H9 (cell line): Measurements from ENCODE around the gene VPS9D1. TPM values are rescaled to one million over a fixed set of nuclear protein-coding genes. Genes with fewer than 3 reads are reported as not detected.
A peak's percentile ranks its signal among the peaks of the same experiment; 100 is the strongest.

Experiments
- DNase-seq: peaks from one replicate; pipeline ENCODE4 v3.0.0-alpha.2; 2017
- H2AFZ ChIP-seq: one replicate; pipeline ENCODE4 v1.6.1; 2013; ENCODE audit warnings: mild to moderate bottlenecking, low read length, control low read depth, moderate library complexity
- H2AK5ac ChIP-seq: 2 replicates; pipeline ENCODE4 v1.6.1; 2013; ENCODE audit warnings: low read length, control low read depth, mixed read lengths; ENCODE audit not compliant: insufficient read length
- H2BK120ac ChIP-seq: one replicate; pipeline ENCODE4 v1.6.1; 2013; ENCODE audit warnings: low read depth, mild to moderate bottlenecking, low read length, control low read depth, inconsistent platforms; ENCODE audit not compliant: poor library complexity, severe bottlenecking
- H2BK12ac ChIP-seq: 2 replicates; pipeline ENCODE4 v1.6.1; 2013; ENCODE audit warnings: low read length, control low read depth, mixed read lengths, low read depth; ENCODE audit not compliant: insufficient read length
- H2BK15ac ChIP-seq: 2 replicates; pipeline ENCODE4 v1.6.1; 2013; ENCODE audit warnings: low read depth, low read length, control low read depth
- H2BK20ac ChIP-seq: one replicate; pipeline ENCODE4 v1.6.1; 2013; ENCODE audit warnings: low read depth, mild to moderate bottlenecking, low read length, control low read depth, inconsistent platforms; ENCODE audit not compliant: poor library complexity, severe bottlenecking
- H2BK5ac ChIP-seq: 2 replicates; pipeline ENCODE4 v1.6.1; 2013; ENCODE audit warnings: low read length, control low read depth, mixed read lengths; ENCODE audit not compliant: insufficient read length
- H3K14ac ChIP-seq: 2 replicates; pipeline ENCODE4 v1.6.1; 2013; ENCODE audit warnings: low read length, control low read depth; ENCODE audit not compliant: insufficient read depth
- H3K18ac ChIP-seq: 2 replicates; pipeline ENCODE4 v1.6.1; 2013; ENCODE audit warnings: low read depth, mild to moderate bottlenecking, mixed read lengths, low read length, control low read depth; ENCODE audit not compliant: insufficient read length
- H3K23ac ChIP-seq: 2 replicates; pipeline ENCODE4 v1.6.1; 2013; ENCODE audit warnings: low read length, control low read depth, mixed read lengths, low read depth; ENCODE audit not compliant: insufficient read length
- H3K23me2 ChIP-seq: 2 replicates; pipeline ENCODE4 v1.6.1; 2013; ENCODE audit warnings: low read depth, mild to moderate bottlenecking, mixed read lengths, low read length, control low read depth; ENCODE audit not compliant: insufficient read length, poor library complexity, severe bottlenecking
- H3K27ac ChIP-seq: 2 replicates; pipeline ENCODE4 v1.5.1; 2013; ENCODE audit warnings: low read length, control low read depth, mixed read lengths, low read depth; ENCODE audit not compliant: insufficient read length
- H3K27me3 ChIP-seq: 2 replicates; pipeline ENCODE4 v1.6.1; 2013; ENCODE audit warnings: low read length, control low read depth, inconsistent platforms; ENCODE audit not compliant: insufficient read depth
- H3K4ac ChIP-seq: 2 replicates; pipeline ENCODE4 v1.6.1; 2013; ENCODE audit warnings: low read depth, mild to moderate bottlenecking, control low read depth, inconsistent platforms, low read length, moderate library complexity
- H3K4me1 ChIP-seq: 2 replicates; pipeline ENCODE4 v1.6.1; 2013; ENCODE audit warnings: low read length, control low read depth, inconsistent platforms; ENCODE audit not compliant: insufficient read depth
- H3K4me2 ChIP-seq: 2 replicates; pipeline ENCODE4 v1.6.1; 2013; ENCODE audit warnings: low read length, control low read depth, mixed read lengths; ENCODE audit not compliant: insufficient read length, insufficient read depth
- H3K56ac ChIP-seq: 2 replicates; pipeline ENCODE4 v1.6.1; 2013; ENCODE audit warnings: low read depth, mild to moderate bottlenecking, mixed read lengths, low read length, control low read depth; ENCODE audit not compliant: insufficient read length
- H3K79me1 ChIP-seq: 2 replicates; pipeline ENCODE4 v1.6.1; 2013; ENCODE audit warnings: low read depth, mild to moderate bottlenecking, moderate library complexity, low read length, control low read depth, inconsistent platforms; ENCODE audit not compliant: insufficient read depth, poor library complexity, severe bottlenecking
- H3K79me2 ChIP-seq: 2 replicates; pipeline ENCODE4 v1.6.1; 2013; ENCODE audit warnings: low read length, control low read depth, inconsistent platforms; ENCODE audit not compliant: insufficient read depth
- H3K9ac ChIP-seq: 2 replicates; pipeline ENCODE4 v1.6.1; 2013; ENCODE audit warnings: low read length, control low read depth, mixed read lengths; ENCODE audit not compliant: insufficient read length; ENCODE audit errors: extremely low read depth
- H3K9me3 ChIP-seq: one replicate; pipeline ENCODE4 v1.6.1; 2013; ENCODE audit warnings: low read depth, low read length, inconsistent platforms; ENCODE audit not compliant: control insufficient read depth
- H3T11ph ChIP-seq: one replicate; pipeline ENCODE4 v1.6.1; 2013; ENCODE audit warnings: mild to moderate bottlenecking, low read length, control low read depth, inconsistent platforms
- H4K20me1 ChIP-seq: one replicate; pipeline ENCODE4 v1.6.1; 2013; ENCODE audit not compliant: control insufficient read depth, insufficient read length, insufficient read depth
- H4K5ac ChIP-seq: 2 replicates; pipeline ENCODE4 v1.6.1; 2013; ENCODE audit warnings: low read depth, mild to moderate bottlenecking, mixed read lengths, low read length, control low read depth; ENCODE audit not compliant: insufficient read length
- H4K8ac ChIP-seq: replicated peaks from 2 replicates; pipeline ENCODE4 v1.6.1; 2013; ENCODE audit warnings: low read length, control low read depth, mixed read lengths, low read depth; ENCODE audit not compliant: insufficient read length
- H4K91ac ChIP-seq: 2 replicates; pipeline ENCODE4 v1.6.1; 2013; ENCODE audit warnings: low read depth, mild to moderate bottlenecking, moderate library complexity, mixed read lengths, low read length, control low read depth; ENCODE audit not compliant: insufficient read length
- H3K27ac Mint-ChIP-seq, 3 experiments: 2 replicates in 2 of 3; 3 replicates in 1 of 3; pipeline ENCODE4 v1.8.0; 2020 to 2021; ENCODE audit warnings: mixed read lengths in 3 of 3, mild to moderate bottlenecking in 1 of 3, moderate library complexity in 1 of 3
- H3K27me3 Mint-ChIP-seq: 2 replicates; pipeline ENCODE4 v1.8.0; 2021; ENCODE audit warnings: low read depth, mild to moderate bottlenecking, moderate library complexity, mixed read lengths
- H3K36me3 Mint-ChIP-seq, 3 experiments: 2 replicates in 2 of 3; 3 replicates in 1 of 3; pipeline ENCODE4 v1.8.0; 2020 to 2021; ENCODE audit warnings: low read depth in 3 of 3, mixed read lengths in 3 of 3; ENCODE audit not compliant: insufficient read depth in 1 of 3
- H3K4me1 Mint-ChIP-seq, 2 experiments: 2 replicates each; pipeline ENCODE4 v1.8.0; 2020; ENCODE audit warnings: mixed read lengths in 2 of 2
- H3K4me3 Mint-ChIP-seq, 2 experiments: 2 replicates in 1 of 2; 3 replicates in 1 of 2; pipeline ENCODE4 v1.8.0; 2020 to 2021; ENCODE audit warnings: mild to moderate bottlenecking in 2 of 2, mixed read lengths in 2 of 2, moderate library complexity in 1 of 2
- H3K9me3 Mint-ChIP-seq, 2 experiments: 2 replicates in 1 of 2; 3 replicates in 1 of 2; pipeline ENCODE4 v1.8.0; 2020; ENCODE audit warnings: mild to moderate bottlenecking in 2 of 2, mixed read lengths in 2 of 2, moderate library complexity in 1 of 2
- CTCF ChIP-seq: fragments of 200-600 bp; sonication (generic); conservative IDR thresholded peaks from 3 replicates; pipeline ENCODE4 v1.8.0; 2021; ENCODE audit warnings: antibody characterized with exemption, mild to moderate bottlenecking
- WGBS: extraction: QIAGEN DNeasy Blood & Tissue Kit; methylation state at CpG from one replicate; pipeline ENCODE4 v1.1.7; 2013; ENCODE audit warnings: missing lambda C conversion rate, low lambda C conversion rate, mixed read lengths; ENCODE audit not compliant: insufficient read length; ENCODE audit errors: extremely low coverage; 5-methylcytosine and 5-hydroxymethylcytosine counted together
- total RNA-seq: library from RNA; stranded (reverse); gene quantifications from 2 replicates; pipeline ENCODE4 v1.2.1, GENCODE V29; 2021

Gene VPS9D1
- total RNA-seq, 1 experiment from 2014 or later: 6.0 TPM

GRCh38 chr16:89691231-89691985, 29.3 kb downstream of the VPS9D1 start:
- no peaks in the 10 kb centered on the region for H3K9me3 ChIP-seq
- Mint-ChIP-seq H3K4me3 (no peak overlapping the region), H3K27ac (peak overlapping the region in 1 of 3 experiments; percentile 90; a peak in 1 of 7 replicates), H3K36me3 (peaks cover 36 to 70% (median 54%) of the 10 kb centered on the region in 3 experiments), H3K4me1 (peaks cover 6 to 7% of the 10 kb centered on the region in 2 experiments), H3K9me3 (no peaks in the 10 kb centered on the region), H3K27me3 (peaks cover 2% of the 10 kb centered on the region; the same call in 1 of the 2 replicates)
- H4K8ac ChIP-seq: no peak overlapping the region
- DNase-seq: no peak
- no peak overlapping the region for H4K91ac ChIP-seq
- no peak overlapping the region for H3K9ac ChIP-seq
- H3T11ph ChIP-seq: no peak overlapping the region
- H3K14ac ChIP-seq: no peak overlapping the region
- no peak overlapping the region for H2AFZ ChIP-seq
- no peak overlapping the region for H2BK20ac ChIP-seq
- H3K23me2 ChIP-seq: peaks cover 8% of the 10 kb centered on the region
- no peak overlapping the region for H2BK120ac ChIP-seq
- no peak overlapping the region for H3K18ac ChIP-seq
- no peak for TF ChIP-seq CTCF
- H2AK5ac ChIP-seq: no peak overlapping the region
- H3K56ac ChIP-seq: no peak overlapping the region
- no peaks in the 10 kb centered on the region for H3K79me2 ChIP-seq
- no peaks in the 10 kb centered on the region for H3K27me3 ChIP-seq
- no peak overlapping the region for H3K4ac ChIP-seq
- no peaks in the 10 kb centered on the region for H3K79me1 ChIP-seq
- no peak overlapping the region for H2BK12ac ChIP-seq
- H2BK5ac ChIP-seq: no peak overlapping the region
- H3K4me2 ChIP-seq: no peak overlapping the region
- no peak overlapping the region for H4K5ac ChIP-seq
- no peaks in the 10 kb centered on the region for H4K20me1 ChIP-seq
- no peak overlapping the region for H3K27ac ChIP-seq
- no peak overlapping the region for H2BK15ac ChIP-seq
- no peaks in the 10 kb centered on the region for H3K4me1 ChIP-seq
- no CpG with 5 or more reads among the region's 21 CpGs for WGBS
- no peak overlapping the region for H3K23ac ChIP-seq
